ENCODE measurements around the gene SMC1B.

- TF ChIP-seq CTCF (IDR thresholded peaks at IDR 0.05; ENCODE audit: low read depth, low read length, missing input control) (no peak), REST (IDR thresholded peaks at IDR 0.05) (no peak)
Observed at GRCh38 chr22:45450101-45450785, 36.8 kb upstream of the SMC1B start.
